GM12878 (cell line): ENCODE results near the gene TEX22.

Source experiments
- ZNF384 ChIP-seq: IDR thresholded peaks from 2 replicates; pipeline ENCODE4 v1.6.1; 2012; ENCODE audit warnings: low read depth, mild to moderate bottlenecking, low read length, improper control_type of control experiment, borderline replicate concordance
- TF ChIP-seq, protein P1 (sequence below), 3 experiments: IDR thresholded peaks in 2 of 3; conservative IDR thresholded peaks in 1 of 3; 2 replicates each; pipeline ENCODE4 v1.5.1; 2011; ENCODE audit warnings: low read depth in 3 of 3, low read length in 3 of 3, mild to moderate bottlenecking in 3 of 3, control low read depth in 2 of 3, moderate library complexity in 2 of 3, inconsistent platforms in 1 of 3, mixed read lengths in 1 of 3; ENCODE audit not compliant: control insufficient read depth in 2 of 3, insufficient read depth in 1 of 3; ENCODE audit errors: extremely low read depth in 1 of 3

DNA sequence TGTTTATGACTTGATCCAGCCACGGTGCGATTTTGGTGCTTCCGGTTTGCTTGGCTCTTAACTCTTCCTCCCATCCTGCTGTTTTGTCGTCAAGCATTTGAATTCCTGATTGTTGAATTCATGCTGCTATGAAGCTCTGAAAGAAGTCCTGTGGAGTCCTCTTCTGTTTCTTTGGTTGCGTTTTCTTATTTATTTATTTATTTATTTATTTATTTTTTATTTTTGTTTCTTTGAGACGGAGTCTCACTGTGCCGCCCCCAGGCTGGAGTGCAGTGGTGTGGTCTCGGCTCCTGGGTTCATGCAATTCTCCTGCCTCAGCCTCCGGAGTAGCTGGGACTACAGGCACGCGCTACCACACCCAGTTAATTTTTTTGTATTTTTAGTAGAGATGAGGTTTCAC, 18.3 kb downstream of the TEX22 start:
- no peak for TF ChIP-seq ZNF384
- TF ChIP-seq, protein P1, sequence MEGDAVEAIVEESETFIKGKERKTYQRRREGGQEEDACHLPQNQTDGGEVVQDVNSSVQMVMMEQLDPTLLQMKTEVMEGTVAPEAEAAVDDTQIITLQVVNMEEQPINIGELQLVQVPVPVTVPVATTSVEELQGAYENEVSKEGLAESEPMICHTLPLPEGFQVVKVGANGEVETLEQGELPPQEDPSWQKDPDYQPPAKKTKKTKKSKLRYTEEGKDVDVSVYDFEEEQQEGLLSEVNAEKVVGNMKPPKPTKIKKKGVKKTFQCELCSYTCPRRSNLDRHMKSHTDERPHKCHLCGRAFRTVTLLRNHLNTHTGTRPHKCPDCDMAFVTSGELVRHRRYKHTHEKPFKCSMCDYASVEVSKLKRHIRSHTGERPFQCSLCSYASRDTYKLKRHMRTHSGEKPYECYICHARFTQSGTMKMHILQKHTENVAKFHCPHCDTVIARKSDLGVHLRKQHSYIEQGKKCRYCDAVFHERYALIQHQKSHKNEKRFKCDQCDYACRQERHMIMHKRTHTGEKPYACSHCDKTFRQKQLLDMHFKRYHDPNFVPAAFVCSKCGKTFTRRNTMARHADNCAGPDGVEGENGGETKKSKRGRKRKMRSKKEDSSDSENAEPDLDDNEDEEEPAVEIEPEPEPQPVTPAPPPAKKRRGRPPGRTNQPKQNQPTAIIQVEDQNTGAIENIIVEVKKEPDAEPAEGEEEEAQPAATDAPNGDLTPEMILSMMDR (IDR thresholded peaks at IDR 0.05 in 2 of 3, conservative IDR thresholded peaks at IDR 0.05 in 1 of 3; ENCODE audit: control insufficient read depth in 2 of 3, extremely low read depth in 1 of 3, insufficient read depth in 1 of 3, low read depth in 3 of 3, low read length in 3 of 3) = no peak
